ENCODE measurements around the gene S100A4.
A peak's percentile ranks its signal among the peaks of the same experiment; 100 is the strongest.

S100A4 gene

DNA sequence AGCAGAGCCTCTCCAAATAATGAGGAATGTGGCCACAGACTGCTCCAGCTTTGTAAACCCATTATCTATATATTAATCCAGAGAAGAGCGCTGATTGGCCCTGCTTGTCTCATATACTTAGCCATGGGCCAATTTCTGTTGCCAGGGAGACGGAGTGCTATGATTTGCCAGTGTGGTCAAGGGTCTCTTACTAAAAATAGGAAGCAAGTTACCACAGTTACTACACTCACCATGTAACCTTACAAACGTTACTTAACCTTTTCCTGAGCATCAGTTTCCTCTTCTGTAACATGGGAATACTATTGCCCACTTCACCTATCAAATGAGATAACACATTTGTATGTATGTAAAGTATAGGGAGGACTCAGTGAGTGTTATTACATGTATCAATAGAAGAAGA is 27.7 kb upstream of the S100A4 start:
- no peak overlapping the region for H3K4me2 ChIP-seq (ENCODE audit: low read depth, low read length, poor library complexity, severe bottlenecking)
- no peaks in the 10 kb centered on the region for H3K9me2 ChIP-seq (replicated peaks; ENCODE audit: low read depth, low read length)
- H3F3A ChIP-seq (ENCODE audit: low read depth) = no peaks in the 10 kb centered on the region
- no peak overlapping the region for H3K4me3 ChIP-seq (ENCODE audit: low read length, poor library complexity, severe bottlenecking)
- no peak overlapping the region for H3K9ac ChIP-seq (ENCODE audit: low read depth, low read length, poor library complexity, severe bottlenecking)
- peaks cover 14% of the 10 kb centered on the region for H3K4me1 ChIP-seq (ENCODE audit: insufficient read depth, low read length, poor library complexity, severe bottlenecking)
- H4K20me1 ChIP-seq (ENCODE audit: insufficient read depth, low read length, poor library complexity, severe bottlenecking) = no peaks in the 10 kb centered on the region
- H3K36me3 ChIP-seq (ENCODE audit: insufficient read depth, low read length) = no peaks in the 10 kb centered on the region
- no peak overlapping the region for H2AFZ ChIP-seq (ENCODE audit: low read length)
- H3K27me3 ChIP-seq (ENCODE audit: insufficient read depth, low read length, poor library complexity, severe bottlenecking) = no peaks in the 10 kb centered on the region
- H3K9me3 ChIP-seq (ENCODE audit: insufficient read depth, low read depth, low read length) = no peaks in the 10 kb centered on the region
- H3K79me2 ChIP-seq (ENCODE audit: insufficient read depth, low read length) = no peaks in the 10 kb centered on the region
- no peak for TF ChIP-seq EZH2phosphoT487 (IDR thresholded peaks at IDR 0.05; ENCODE audit: borderline replicate concordance)
- TF ChIP-seq, protein P1, sequence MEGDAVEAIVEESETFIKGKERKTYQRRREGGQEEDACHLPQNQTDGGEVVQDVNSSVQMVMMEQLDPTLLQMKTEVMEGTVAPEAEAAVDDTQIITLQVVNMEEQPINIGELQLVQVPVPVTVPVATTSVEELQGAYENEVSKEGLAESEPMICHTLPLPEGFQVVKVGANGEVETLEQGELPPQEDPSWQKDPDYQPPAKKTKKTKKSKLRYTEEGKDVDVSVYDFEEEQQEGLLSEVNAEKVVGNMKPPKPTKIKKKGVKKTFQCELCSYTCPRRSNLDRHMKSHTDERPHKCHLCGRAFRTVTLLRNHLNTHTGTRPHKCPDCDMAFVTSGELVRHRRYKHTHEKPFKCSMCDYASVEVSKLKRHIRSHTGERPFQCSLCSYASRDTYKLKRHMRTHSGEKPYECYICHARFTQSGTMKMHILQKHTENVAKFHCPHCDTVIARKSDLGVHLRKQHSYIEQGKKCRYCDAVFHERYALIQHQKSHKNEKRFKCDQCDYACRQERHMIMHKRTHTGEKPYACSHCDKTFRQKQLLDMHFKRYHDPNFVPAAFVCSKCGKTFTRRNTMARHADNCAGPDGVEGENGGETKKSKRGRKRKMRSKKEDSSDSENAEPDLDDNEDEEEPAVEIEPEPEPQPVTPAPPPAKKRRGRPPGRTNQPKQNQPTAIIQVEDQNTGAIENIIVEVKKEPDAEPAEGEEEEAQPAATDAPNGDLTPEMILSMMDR (conservative IDR thresholded peaks at IDR 0.05; ENCODE audit: low read length) = no peak

DNA sequence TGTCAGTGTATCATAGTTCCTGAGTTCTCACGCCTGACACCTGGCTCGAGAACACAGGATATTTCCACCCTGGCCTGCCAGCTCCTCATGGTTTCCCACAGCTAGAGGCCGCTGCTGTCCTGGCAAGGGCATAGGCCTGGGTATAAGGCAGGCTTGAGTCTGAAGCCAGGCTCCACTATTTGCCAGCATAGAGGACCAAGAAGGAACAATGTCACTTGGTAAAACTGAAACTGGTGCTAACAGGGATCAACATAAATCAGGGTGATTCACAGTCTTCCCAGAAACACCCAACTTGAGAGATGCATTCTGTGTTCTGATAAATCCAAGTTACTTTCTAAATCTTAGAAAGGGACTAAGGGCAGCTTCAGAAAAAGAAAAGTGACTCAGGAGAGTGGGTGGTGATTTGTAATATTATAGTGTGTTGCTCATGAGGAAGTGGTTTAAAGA is 27.0 kb upstream of the S100A4 start:
- no peak overlapping the region for H3K9ac ChIP-seq (ENCODE audit: low read depth, low read length, poor library complexity, severe bottlenecking)
- no peaks in the 10 kb centered on the region for H3K79me2 ChIP-seq (ENCODE audit: insufficient read depth, low read length)
- no peaks in the 10 kb centered on the region for H3K9me3 ChIP-seq (ENCODE audit: insufficient read depth, low read depth, low read length)
- peaks cover 21% of the 10 kb centered on the region for H3K4me1 ChIP-seq (ENCODE audit: insufficient read depth, low read length, poor library complexity, severe bottlenecking)
- no peaks in the 10 kb centered on the region for H3K27me3 ChIP-seq (ENCODE audit: insufficient read depth, low read length, poor library complexity, severe bottlenecking)
- H3F3A ChIP-seq (ENCODE audit: low read depth) = no peaks in the 10 kb centered on the region
- H3K9me2 ChIP-seq (replicated peaks; ENCODE audit: low read depth, low read length) = no peaks in the 10 kb centered on the region
- no peak overlapping the region for H3K4me3 ChIP-seq (ENCODE audit: low read length, poor library complexity, severe bottlenecking)
- H3K4me2 ChIP-seq (ENCODE audit: low read depth, low read length, poor library complexity, severe bottlenecking) = peak overlapping the region; percentile 29
- TF ChIP-seq, protein P1 (conservative IDR thresholded peaks at IDR 0.05; ENCODE audit: low read length) = peak; percentile 94
- TF ChIP-seq EZH2phosphoT487 (IDR thresholded peaks at IDR 0.05; ENCODE audit: borderline replicate concordance) = no peak
- peak overlapping the region; percentile 35; the same call in 1 of the 2 replicates for H2AFZ ChIP-seq (ENCODE audit: low read length)
- H4K20me1 ChIP-seq (ENCODE audit: insufficient read depth, low read length, poor library complexity, severe bottlenecking) = no peaks in the 10 kb centered on the region
- H3K36me3 ChIP-seq (ENCODE audit: insufficient read depth, low read length) = no peaks in the 10 kb centered on the region

DNA sequence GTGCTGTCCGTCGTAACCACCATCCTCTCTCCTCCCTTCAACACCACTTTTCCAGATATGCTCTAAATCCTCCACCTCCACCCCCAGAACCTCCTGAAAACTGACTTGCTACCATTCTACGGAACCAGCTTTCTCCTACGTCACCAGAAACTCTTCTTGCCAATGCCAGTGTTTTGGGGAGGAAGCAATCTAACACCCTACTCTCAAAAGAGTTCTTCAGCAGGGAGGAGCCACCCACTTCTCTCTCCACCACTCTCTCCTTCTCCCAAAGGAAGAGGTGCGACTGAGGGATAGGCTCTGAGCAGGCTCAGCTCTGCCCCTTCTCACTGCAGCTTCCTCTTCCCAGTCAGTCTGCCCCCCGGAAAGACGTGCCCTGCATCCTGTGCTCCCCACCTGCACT is 26.1 kb upstream of the S100A4 start:
- Histone ChIP-seq H3K79me2 (ENCODE audit: insufficient read depth, low read length) (no peaks in the 10 kb centered on the region), H4K20me1 (ENCODE audit: insufficient read depth, low read length, poor library complexity, severe bottlenecking) (no peaks in the 10 kb centered on the region), H3K4me2 (ENCODE audit: low read depth, low read length, poor library complexity, severe bottlenecking) (no peak overlapping the region), H3K9ac (ENCODE audit: low read depth, low read length, poor library complexity, severe bottlenecking) (no peak overlapping the region), H3K36me3 (ENCODE audit: insufficient read depth, low read length) (no peaks in the 10 kb centered on the region), H3K4me3 (ENCODE audit: low read length, poor library complexity, severe bottlenecking) (no peak overlapping the region), H3K27me3 (ENCODE audit: insufficient read depth, low read length, poor library complexity, severe bottlenecking) (no peaks in the 10 kb centered on the region), H2AFZ (ENCODE audit: low read length) (no peak overlapping the region), H3K9me3 (ENCODE audit: insufficient read depth, low read depth, low read length) (no peaks in the 10 kb centered on the region), H3K4me1 (ENCODE audit: insufficient read depth, low read length, poor library complexity, severe bottlenecking) (peaks cover 28% of the 10 kb centered on the region), H3K9me2 (replicated peaks; ENCODE audit: low read depth, low read length) (no peaks in the 10 kb centered on the region), H3F3A (ENCODE audit: low read depth) (no peaks in the 10 kb centered on the region)
- TF ChIP-seq EZH2phosphoT487 (IDR thresholded peaks at IDR 0.05; ENCODE audit: borderline replicate concordance) = no peak
- TF ChIP-seq, protein P1 (conservative IDR thresholded peaks at IDR 0.05; ENCODE audit: low read length) = no peak

All from Loucy (cell line).